ENCODE measurements around the gene SCAMP4. TPM values are rescaled to one million over a fixed set of nuclear protein-coding genes. Genes with fewer than 3 reads are reported as not detected.

The SCAMP4 gene
- total RNA-seq, 1 experiment from 2014 or later = 66.3 TPM

DNA sequence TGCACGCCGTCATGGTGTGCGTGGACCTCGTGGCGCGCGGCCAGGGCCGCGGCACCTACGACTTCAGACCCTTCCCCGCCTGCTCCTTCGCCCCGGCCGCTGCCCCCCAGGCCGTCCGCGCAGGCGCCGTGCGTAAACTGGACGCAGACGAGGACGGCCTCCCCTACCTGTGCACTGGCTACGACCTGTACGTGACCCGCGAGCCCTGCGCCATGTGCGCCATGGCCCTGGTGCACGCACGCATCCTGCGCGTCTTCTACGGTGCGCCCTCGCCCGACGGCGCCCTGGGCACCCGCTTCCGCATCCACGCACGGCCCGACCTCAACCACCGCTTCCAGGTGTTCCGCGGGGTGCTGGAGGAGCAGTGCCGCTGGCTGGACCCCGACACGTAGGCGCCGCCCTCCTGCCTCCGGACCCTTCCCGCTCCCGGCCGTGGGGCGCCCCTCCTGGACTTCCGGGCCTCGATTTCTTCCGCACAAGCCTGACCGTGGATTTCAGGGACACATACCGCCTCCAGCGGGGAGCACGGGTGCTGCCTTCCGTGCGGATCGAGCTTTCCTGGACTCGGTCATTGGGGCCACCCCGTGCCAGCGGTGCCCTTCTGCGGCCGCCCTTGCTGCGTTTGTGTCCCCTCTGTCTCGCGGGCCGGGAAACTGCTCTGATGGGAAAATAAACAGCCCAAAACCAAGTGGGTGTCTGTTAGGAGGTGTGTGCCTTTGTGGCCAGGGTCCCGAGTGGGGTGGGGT is 7.7 kb downstream of the SCAMP4 start:
- no peak for DNase-seq (ENCODE audit: low spot score)

DNA sequence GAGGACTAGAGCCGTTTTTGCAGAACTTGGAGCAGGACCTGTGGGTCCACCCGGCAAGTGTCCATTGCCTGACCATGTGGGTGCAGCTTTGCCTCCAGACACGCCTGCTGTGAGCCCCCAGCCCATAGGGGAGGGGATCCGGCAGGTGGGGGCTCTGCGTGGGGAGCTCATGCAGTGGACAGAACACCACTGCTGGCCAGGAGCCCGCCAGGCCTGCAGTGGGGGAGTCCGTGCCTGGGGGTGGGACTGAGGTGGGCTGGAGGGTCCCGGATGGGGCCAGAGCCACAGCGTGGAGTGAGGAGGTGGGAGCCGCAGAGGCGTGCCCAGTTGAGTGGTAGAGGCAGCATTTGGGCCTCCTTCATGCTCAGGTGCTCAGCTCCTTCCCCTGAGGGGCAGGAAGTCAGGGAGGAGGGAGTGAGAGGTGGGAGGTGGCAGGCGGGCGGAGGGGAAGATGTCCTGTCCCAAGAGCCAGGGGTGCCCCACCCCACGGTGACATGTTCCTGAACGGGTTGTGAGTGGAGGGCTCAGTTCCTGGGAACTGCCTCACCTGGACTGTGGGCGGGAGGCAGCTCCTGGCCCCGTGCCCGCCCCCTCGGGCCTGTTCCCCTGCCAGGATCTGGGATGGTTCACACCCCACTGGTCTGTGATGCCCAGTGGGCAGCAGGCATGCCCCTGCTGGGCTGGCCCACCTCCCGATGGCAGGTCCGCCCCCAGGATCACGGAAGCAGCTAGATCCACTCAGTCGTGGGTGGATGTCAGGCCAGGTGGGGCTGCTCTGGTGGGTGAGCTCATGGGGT is 8.8 kb downstream of the SCAMP4 start:
- no peak for DNase-seq (ENCODE audit: low spot score)

DNA sequence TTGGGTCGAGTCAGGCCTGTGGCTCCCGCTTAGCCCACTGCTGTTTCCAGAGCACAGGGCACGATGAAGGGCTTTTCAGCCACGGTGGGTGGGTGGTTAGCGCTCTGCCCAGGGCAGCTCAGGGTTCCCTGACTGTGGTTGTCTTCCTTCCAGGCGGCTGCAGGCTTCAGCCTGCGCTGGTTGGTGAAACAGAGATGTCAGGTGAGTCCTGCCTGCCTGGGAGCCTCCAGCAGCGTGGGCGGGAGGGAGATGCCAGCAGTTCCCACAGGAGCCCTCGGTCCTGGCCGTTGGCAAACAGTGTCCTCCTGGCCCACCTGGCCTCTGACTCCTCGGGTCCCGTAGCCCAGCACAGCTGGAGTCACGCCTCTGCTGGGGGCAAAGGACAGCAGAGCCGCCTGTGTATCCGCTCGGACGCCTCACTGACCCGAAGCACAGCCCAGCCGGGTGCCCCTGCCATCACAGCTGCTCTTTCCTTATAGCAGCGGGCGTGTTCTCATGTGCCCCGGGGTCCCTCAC is 9.7 kb downstream of the SCAMP4 start:
- DNase-seq (ENCODE audit: low spot score) = no peak

DNA sequence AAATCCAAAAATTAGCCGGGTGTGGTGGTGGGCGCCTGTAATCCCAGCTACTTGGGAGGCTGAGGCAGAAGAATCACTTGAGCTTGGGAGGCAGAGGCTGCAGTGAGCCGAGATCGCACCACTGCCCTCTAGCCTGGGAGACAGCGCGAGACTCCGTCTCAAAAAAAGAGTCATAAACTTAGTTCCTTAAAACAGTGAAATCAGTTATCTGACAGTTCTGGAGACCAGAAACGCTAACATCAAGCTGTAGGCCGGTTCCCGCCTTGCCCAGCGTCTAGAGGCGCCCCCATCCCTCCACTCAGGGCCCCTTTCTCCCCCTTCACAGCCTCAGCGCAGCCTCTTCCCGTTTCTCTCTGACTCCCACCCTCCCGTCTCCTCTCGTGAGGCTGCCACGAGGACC is 11.9 kb downstream of the SCAMP4 start:
- no peak for DNase-seq (ENCODE audit: low spot score)

DNA sequence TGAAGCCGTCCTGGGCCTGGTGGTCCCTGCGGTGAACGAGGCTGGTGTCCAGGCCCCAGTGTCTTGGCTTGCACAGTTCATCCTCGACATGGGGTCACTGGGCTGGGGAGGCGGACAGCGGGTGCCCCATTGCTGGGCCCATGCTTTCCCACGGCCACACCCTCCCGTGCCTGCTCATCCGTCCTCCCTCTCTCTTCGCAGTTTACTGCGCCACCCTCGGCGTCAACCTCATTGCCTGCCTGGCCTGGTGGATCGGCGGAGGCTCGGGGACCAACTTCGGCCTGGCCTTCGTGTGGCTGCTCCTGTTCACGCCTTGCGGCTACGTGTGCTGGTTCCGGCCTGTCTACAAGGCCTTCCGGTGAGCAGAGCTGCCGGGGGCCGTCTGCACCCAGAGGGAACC is 12.7 kb downstream of the SCAMP4 start:
- no peak for DNase-seq (ENCODE audit: low spot score)

DNA sequence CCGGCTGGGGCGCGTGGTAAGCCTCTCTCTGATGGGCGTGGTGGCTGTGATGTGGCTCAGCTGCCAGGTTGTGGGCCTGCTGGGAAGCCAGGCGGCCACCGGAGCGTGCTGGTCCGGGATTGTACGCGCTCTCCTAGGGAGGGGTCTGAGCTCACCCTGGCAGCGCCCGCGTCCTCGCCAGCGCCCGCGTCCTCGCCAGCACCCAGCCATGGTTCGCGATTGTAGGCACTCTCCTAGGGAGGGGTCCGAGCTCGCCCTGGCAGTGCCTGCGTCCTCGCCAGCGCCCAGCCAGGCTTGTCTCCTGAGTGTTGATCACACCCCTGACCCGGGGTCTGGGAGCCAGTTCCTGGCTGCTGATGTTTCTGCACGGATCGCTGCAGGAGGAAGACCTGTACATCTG is 13.8 kb downstream of the SCAMP4 start:
- DNase-seq (ENCODE audit: low spot score) = no peak

DNA sequence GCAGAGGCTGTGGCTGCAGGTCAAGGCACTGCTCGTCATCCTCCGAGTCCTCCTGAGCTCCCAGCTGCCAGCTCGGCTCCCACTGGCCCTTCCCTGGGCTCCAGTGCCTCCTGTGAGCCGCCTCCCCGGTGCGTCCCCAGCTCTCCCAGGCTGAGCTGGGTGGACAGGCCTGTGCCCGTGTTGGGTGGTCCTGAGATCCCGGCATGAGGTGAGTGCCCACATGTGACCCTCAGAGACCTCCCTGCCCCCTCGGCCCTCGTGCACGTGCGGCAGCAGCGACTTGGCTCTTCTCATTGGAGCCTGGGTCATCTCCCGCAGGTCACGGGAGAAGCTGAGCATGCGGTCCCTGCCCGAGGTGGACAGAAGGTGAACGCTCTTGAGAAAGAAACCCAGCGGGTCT is 15.4 kb downstream of the SCAMP4 start:
- no peak for DNase-seq (ENCODE audit: low spot score)

DNA sequence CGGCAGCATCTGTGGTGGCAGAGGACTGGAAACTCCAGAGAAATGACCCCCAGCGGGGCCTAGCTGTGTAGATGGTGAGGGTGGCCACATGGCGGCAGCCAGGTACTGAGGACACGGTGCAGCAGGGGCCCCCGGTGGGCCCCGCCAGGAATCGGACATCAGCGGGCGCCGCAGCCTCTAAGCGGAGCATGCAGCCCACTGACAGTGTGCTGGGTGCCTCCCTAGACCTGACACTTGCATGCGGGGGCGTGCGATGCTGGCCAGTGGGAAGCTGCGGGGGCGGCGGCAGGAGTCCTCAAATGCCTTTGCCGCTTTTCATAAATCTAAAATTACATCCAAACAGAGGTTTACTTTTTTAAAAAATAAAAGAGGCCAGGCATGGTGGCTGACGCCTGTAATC is 16.1 kb downstream of the SCAMP4 start:
- no peak for DNase-seq (ENCODE audit: low spot score)

DNA sequence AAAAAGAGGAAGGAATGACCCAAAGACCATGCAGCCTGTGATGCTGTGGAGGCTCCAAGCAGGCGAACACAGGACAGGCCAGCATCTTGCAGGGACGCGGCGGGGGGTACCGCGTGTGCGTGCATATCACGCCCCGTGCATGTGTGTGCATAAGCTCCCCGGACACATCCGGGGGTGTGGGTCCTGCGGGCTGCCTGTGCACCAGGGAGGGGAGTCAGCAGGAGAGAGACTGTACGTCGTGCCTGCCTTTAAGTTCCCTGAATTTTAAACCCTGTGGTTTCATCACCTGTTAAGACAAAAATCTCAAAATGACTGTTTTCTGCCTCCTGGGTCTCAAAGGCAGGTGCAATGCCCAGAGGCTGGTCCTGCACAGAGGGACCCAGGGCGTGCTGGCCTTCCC is 16.6 kb downstream of the SCAMP4 start:
- DNase-seq (ENCODE audit: low spot score) = no peak

DNA sequence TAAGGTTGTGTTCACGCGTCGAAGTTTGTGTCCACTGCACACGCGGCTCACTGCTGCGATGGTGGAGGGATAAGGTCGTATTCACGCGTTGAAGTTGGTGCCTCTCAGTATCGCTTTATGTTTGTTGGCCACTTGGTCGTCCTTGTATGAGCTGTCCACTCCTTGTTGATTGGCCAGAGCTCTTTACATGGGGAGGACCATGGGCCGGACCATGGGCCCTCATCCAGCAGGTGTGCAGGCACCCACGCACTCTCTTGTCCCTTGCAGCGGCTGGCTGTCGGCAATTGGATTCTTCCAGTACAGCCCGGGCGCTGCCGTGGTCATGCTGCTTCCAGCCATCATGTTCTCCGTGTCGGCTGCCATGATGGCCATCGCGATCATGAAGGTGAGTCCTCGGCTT is 17.6 kb downstream of the SCAMP4 start:
- DNase-seq (ENCODE audit: low spot score) = no peak

DNA sequence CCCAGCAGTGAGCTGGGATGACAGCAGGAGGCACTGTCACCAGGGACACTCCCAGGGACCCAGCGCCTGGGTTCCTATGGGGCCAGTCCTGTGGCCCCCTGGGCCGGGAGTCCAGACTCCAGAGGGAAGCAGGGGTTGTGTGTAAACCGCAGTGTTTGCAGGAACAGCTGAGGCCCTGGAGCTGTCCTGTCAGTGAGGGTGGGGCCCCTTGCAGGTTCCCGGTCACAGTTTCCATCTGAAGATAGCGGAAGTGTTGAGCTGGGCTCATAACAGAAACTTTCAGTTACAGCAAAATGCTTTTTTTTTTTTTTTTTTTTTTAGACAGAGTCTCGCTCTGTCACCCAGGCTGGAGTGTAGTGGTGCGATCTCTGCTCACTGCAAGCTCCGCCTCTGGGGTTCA is 18.1 kb downstream of the SCAMP4 start:
- no peak for DNase-seq (ENCODE audit: low spot score)

DNA sequence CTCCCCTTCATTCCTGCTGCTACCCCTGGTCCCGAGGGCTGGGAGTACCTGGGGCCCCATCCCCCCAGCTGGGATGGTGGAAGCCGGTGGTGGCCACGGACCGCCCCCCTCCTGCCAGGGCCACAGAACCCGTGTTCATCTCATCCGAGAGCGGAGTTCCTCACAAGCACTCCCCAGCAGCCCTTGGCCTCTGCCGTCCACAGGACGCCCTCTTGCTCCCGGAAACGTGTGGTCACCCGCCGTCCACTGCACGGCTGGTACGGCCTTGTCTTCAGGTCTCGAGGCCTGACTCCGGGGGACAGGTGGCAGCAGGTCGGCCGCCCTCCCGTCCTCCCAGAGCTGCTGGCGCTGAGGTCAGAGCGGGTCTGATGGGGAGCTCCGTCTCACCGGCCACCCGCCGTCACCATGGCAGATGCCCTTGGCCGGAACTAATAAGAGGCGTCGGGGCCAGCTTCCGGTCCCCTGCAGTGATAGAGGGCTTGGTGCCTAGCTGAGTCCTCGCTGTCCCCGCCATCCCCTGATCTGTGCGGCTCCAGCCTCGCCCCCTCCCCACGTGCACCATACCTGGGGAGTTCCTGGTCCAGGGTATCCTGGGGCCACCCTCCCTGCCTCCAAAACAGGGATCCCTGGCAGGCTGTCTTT is 19.2 kb downstream of the SCAMP4 start:
- DNase-seq (ENCODE audit: low spot score) = no peak

DNA sequence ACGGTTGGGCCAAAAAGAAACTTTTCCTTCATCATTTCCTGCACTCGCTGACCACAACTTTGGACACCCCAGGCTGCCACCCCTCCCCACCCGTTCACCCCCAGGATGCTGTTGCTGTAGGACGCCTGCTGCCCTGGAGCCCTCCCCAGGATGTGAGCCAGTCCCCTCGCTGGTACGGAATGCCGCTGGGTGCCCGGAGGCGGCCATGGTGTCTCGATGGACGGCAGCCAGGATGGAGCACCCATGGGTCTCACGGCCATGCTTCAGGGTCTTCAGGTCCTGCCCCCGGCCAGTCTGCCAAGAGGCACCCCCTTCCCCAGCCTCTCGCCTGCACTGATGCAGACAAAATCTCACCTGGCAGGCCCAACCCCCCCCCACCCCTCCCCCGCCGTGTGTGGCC is 20.3 kb downstream of the SCAMP4 start:
- no peak for DNase-seq (ENCODE audit: low spot score)

DNA sequence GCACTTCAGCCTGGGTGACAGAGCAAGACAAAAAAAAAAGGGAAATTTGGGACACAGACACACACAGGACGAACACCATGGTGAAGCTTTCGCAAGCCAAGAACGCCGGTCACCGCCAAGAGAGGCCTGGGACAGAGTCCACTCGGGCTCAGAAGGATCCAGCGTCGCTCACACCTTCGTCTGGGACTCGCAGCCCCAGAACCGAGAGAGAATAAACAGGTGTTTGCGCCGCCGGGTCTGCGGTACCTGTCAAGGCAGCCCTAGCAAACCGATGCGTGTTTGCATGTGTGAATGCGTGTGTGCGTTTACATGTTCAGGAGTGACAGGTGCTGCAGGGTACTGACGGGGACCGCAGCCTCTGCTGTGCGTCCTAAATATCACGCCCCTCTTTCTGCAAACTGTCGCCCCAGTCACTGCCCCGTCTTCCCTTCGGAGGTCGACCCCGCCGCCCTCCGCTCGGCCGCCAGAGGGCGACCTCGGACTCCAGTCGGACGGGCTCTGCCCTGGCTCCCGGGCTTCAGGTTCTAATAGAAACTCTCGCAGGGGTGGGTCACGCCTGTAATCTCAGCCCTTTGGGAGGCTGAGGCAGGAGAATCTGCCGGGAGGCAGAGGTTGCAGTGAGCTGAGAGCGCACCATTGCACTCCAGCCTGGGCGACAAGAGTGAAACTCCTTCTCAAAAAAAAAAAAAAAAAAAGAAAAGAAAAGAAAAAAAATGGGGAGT is 24.0 kb downstream of the SCAMP4 start:
- peak; percentile 41 for DNase-seq (ENCODE audit: low spot score)

DNA sequence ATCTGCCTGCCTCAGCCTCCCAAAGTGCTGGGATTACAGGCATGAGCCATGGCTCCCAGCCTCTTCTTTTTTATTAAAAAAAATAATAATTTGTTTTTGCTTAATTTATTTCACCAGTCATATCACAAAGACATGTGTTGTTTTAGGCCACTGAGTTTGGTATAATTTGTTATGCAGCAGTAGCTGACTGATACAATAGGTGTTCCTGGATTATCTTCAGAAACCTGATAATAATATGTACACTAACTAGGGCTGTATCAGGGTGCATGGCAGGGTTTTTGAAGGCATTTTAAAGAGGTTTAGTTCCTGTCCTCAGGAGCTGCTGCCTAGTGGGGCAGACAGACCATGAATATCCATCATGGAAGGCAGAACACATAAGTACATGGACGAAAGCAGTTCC is 26.2 kb downstream of the SCAMP4 start:
- no peak for DNase-seq (ENCODE audit: low spot score)

DNA sequence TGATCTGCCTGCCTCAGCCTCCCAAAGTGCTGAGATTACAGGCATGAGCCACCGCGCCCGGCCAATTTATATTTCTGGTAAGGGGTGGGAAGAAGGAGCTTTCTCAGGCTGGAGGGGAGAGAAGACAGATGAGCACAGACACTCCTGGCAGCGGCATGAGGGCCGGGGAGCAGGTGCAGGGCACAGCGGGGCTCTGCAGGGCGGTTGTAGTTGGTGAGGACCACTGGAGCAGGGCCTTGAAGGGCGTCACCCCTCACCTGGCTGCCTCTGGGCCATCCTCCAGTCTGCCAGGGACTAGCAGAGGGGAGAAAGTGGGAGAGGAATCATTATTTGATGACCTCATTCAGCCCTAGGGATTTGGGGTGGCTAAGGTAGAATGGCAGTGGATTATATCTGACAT is 27.2 kb downstream of the SCAMP4 start:
- no peak for DNase-seq (ENCODE audit: low spot score)

DNA sequence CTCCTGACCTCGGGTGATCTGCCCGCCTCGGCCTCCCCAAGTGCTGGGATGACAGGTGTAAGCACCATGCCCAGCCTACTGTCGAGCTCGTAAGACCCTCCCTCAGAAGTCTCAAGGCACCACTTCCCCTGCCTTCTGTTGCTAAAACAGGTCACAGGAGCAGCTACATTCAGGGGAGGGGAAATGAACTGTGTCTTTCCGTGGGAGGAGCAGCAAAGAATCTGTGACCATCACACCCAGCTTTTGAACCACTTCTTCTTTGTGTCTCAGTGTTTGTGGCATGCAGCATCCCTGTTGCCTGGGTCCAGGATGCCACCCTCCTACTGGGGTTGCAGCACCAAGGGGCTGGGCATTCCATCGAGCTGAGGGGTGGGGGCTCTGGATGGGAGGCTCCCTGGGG is 28.0 kb downstream of the SCAMP4 start:
- DNase-seq (ENCODE audit: low spot score) = no peak

DNA sequence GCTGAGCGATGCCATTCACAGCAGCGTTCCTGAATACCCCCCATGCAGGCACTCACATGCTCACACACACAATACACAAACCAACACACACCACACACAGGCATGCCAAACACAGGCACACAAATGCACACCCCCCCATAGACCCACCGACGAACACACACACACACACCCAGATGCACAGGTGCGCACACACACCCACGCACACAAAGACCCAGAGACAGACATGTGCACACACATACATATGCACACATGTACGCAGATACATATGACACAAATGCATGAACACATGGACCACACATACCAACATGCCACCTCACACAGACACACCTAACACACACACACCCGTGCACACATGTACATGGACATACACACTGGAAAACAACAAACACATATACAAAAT is 28.7 kb downstream of the SCAMP4 start:
- no peak for DNase-seq (ENCODE audit: low spot score)

DNA sequence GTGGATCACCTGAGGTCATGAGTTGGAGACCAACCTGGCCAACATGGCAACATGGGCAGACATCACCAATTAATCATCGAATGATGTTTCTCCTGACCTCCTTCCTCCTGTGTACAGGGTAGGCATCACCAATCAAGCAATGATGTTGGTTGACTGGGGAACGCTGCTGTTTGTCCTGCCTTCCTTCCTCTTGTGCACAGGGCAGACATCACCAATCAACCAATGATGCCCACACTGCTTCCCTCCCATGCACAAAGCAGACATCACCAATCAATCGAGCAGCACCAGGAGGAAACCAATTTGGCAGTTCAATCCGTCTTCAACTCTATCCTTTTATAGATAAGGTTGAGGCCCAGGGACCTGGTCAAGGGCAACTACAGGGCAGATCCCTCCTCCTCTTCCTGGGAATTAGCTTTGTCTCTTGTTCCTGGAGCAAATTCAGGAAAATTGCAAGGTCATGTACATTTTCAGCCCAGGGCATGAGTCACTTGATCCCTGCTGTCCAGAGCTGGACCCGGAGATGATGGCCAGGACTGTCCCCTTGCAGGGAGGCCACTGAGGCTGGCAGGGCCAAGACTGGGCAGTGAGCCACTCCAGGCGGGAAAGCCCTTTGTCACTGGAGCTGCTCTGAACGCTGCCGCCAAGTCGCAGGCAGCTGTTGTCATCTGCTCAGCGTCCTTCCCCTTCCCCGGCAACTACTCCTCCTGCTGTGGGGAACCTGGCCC is 30.4 kb downstream of the SCAMP4 start:
- no peak for DNase-seq (ENCODE audit: low spot score)

DNA sequence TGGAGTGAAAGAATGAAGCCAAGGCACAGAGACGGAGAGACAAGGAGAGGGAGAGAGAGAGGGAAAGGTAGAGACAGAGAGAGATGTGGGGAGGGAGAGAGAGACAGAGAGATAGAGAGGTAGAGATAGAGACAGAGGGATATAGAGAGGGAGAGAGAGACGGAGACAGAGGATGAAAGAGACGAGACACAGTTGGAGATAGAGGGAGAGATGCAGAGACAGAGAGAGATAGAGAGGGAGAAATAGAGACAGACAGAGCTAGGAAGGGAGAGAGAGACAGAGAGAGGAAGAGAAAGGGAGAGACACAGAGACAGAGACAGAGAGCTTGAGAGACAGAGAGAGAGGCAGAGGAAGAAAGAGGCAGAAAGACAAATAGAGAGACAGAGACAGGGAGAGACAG is 31.2 kb downstream of the SCAMP4 start:
- no peak for DNase-seq (ENCODE audit: low spot score)

DNA sequence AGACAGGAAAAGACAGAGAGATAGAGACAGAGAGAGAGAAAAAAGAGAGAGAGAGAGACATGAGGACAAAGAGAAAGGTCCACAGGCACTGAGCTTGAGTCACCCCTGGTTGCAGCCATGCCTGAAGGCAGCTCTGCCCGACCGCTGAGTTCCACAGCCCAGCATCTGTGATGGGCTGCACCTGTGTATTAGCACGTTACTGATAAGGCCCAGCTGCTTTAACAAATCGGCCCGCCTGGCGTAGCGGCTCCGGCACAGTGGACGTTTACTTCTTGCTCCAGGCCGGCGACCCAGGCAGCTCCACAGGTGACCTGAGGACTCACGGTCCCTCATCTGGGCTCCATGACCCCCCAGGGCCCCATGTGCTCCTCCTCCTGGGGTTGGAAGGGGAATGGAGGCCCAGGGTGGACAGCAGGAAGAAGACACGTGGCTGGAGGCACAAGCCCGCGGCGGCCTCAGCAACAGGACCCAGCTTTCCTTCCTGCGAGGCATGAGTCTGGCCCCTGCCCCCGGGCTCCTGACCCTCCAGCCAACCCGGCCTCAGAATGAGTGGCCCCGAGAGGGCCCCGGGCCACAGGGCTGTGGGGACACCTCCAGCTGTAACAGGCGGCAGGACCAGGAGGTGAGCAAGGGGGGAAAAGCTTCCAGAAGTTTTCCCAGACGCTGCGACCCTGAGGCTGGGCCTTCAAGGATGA is 31.9 kb downstream of the SCAMP4 start:
- no peak for DNase-seq (ENCODE audit: low spot score)

All from H4 (cell line).